SU-DHL-6 (cell line): ENCODE data around the gene CNTN5.

Experiments
- CTCF ChIP-seq: fragments of 200-600 bp; sonication (generic); IDR thresholded peaks from one replicate; pipeline ENCODE4 v1.5.1; 2017; ENCODE audit warnings: antibody characterized with exemption, mild to moderate bottlenecking, low read length, moderate library complexity; ENCODE audit not compliant: insufficient read depth, poor library complexity, severe bottlenecking
- EZH2phosphoT487 ChIP-seq: fragments of 200-600 bp; sonication (generic), shearing (Covaris generic); conservative IDR thresholded peaks from 2 replicates; pipeline ENCODE4 v1.6.1; 2018; ENCODE audit warnings: mild to moderate bottlenecking, antibody characterized with exemption, low read length, moderate library complexity, mixed read lengths

DNA sequence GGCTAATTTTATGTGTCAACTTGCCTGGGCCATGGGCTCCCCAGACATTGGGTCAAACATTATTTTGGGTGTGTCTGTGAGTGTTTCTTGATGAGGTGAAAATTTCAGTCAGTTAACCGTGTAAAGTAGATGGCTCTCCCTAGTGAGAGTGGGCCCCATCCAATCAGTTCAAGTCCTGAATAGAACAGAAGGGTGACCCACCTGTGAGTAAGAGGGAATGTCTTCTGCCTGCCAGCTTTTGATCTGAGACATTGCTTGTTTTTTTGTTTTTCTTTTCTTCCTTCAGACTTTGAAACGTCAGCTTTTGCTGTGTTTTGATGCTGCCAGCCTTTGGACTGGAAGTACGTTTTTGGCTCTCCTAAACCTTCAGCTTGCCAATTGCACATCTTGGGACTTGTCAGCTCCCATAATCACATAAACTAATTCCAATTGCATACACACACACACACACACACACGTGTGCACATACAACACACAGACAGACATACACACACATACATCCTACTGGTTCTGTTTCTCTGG lies 300.1 kb downstream of the CNTN5 start:
- TF ChIP-seq CTCF = no peak
- TF ChIP-seq EZH2phosphoT487 = no peak
